ENCODE data around the gene BTAF1.

DNA sequence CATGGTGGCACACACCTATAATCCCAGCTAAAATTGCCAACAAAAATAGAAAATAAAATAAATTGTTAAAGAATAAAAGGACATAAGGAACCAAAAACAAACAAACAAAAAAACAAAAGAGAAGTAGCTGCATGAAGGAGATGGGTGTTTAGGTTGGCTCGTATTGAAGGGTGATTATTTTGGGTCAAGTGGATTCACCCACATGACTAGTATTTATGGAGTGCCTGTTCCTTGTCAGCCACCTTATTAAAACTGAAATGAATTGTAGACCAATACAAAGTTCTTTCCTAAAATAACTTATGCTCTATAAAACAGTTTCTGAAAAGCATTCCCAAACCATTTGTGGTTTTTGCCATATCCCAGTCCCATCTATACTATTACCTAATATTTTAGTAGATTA is 138.7 kb downstream of the BTAF1 start:
- TF ChIP-seq POLR2AphosphoS5 (IDR thresholded peaks at IDR 0.05; ENCODE audit: low read depth, low read length) (no peak), TAF1 (IDR thresholded peaks at IDR 0.05; ENCODE audit: borderline replicate concordance, low read depth, low read length) (no peak)

Data from GM12892 (cell line).